ENCODE data around the gene IPMK. TPM values are rescaled to one million over a fixed set of nuclear protein-coding genes. Genes with fewer than 3 reads are reported as not detected.
"Not testable (repeated sequence)": the region's sequence is repeated elsewhere in the genome, so short reads cannot be mapped to it uniquely, and the experiment has no call there.

Gene IPMK
- total RNA-seq, 1 experiment from 2014 or later, result 5.2 TPM

DNA sequence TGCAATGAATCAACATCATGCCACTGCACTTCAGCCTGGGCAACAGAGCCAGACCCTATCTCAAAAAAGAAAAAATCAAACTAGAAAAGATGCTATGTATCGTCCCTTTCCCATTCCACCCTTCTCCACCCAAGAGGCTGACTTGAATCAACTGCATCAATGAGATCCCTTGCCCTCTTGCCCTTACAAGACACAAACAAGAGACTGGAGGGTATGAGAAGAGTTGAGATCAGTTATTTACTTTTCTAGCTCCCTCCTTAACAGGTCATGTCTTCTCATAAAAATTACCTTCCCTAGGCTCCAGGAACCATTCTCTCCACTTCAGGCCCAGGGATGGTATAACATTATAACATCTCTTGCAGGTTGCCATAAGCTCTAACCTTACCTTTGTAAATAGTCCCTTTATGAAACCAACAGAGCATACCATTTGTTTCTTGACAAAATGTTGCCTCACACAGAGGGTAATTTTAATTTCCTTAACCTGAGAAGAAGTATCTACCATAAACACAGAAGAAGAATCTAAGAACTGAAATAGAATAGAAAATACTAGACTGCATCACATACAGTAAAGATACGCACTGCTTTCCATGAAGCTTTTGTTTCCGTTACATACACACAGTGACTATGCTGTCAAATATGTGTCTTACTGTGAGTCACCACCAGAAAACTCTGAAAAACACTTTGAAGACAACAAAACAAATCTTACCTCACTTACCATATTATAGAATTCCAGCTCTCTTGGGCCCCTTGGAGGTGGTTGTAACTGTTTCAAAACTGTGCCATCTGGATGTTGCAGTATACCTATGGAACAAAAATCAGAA lies 30.5 kb downstream of the IPMK start:
- TF ChIP-seq, protein P1, sequence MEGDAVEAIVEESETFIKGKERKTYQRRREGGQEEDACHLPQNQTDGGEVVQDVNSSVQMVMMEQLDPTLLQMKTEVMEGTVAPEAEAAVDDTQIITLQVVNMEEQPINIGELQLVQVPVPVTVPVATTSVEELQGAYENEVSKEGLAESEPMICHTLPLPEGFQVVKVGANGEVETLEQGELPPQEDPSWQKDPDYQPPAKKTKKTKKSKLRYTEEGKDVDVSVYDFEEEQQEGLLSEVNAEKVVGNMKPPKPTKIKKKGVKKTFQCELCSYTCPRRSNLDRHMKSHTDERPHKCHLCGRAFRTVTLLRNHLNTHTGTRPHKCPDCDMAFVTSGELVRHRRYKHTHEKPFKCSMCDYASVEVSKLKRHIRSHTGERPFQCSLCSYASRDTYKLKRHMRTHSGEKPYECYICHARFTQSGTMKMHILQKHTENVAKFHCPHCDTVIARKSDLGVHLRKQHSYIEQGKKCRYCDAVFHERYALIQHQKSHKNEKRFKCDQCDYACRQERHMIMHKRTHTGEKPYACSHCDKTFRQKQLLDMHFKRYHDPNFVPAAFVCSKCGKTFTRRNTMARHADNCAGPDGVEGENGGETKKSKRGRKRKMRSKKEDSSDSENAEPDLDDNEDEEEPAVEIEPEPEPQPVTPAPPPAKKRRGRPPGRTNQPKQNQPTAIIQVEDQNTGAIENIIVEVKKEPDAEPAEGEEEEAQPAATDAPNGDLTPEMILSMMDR (IDR thresholded peaks at IDR 0.05; ENCODE audit: unreplicated experiment), result no peak
- intact Hi-C loops (cut with micrococcal nuclease), result loop anchor here (1.0 kb wide), 1 partner anchor 60 kb away; no protein-coding TSS in a partner anchor
- peak overlapping the region; percentile 82 for H3K27ac Mint-ChIP-seq (ENCODE audit: low read depth, unreplicated experiment)
- peaks cover 44% of the 10 kb centered on the region for H3K36me3 Mint-ChIP-seq (ENCODE audit: insufficient read depth, unreplicated experiment)
- peak overlapping the region; percentile 22 for H3K4me3 Mint-ChIP-seq (ENCODE audit: unreplicated experiment)
- no peaks in the 10 kb centered on the region for H3K27me3 Mint-ChIP-seq (ENCODE audit: insufficient read depth, unreplicated experiment)
- H3K4me1 Mint-ChIP-seq (ENCODE audit: insufficient read depth, unreplicated experiment), result peaks cover 30% of the 10 kb centered on the region
- POLR2A ChIA-PET, result interaction anchor here (0.7 to 2.5 kb wide), 11 partner anchors 8 to 220 kb away, joined by 3 to 17 read pairs (median 4); partner anchors contain the start of genes CISD1 and IPMK
- DNase-seq (ENCODE audit: unreplicated experiment), result peak; percentile 78
- no peaks in the 10 kb centered on the region for H3K9me3 Mint-ChIP-seq (ENCODE audit: unreplicated experiment)
- BruUV-seq (replicated peaks), result TSS peak; percentile 25
- CTCF ChIA-PET, result interaction anchor here (1.9 kb wide), 1 partner anchor 54 kb away, joined by 10 read pairs; no protein-coding TSS in a partner anchor

DNA sequence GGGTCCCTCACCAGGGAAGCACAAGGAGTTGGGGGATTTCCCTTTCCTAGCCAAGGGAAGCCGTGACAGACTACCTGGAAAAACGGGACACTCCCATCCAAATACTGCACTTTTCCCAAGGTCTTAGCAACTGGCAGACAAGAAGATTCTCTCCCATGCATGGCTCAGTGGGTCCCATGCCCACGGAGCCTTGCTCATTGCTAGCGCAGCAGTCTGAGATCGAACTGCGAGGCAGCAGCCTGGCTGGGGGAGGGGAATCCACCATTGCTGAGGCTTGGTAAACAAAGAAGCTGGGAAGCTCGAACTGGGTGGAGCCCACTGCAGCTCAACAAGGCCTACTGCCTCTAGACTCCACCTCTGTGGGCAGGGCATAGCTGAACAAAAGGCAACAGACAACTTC lies 37.8 kb downstream of the IPMK start:
- H3K27ac Mint-ChIP-seq (ENCODE audit: low read depth, unreplicated experiment); H3K9me3 Mint-ChIP-seq (ENCODE audit: unreplicated experiment); H3K27me3 Mint-ChIP-seq (ENCODE audit: insufficient read depth, unreplicated experiment); intact Hi-C loops (cut with micrococcal nuclease); H3K4me3 Mint-ChIP-seq (ENCODE audit: unreplicated experiment); BruUV-seq (replicated peaks); H3K4me1 Mint-ChIP-seq (ENCODE audit: insufficient read depth, unreplicated experiment); CTCF ChIA-PET; DNase-seq (ENCODE audit: unreplicated experiment): not testable (repeated sequence)
- peaks cover 30% of the 10 kb centered on the region for H3K36me3 Mint-ChIP-seq (ENCODE audit: insufficient read depth, unreplicated experiment)
- POLR2A ChIA-PET, result interaction anchor here (1.2 kb wide), 1 partner anchor 7 kb away, joined by 3 read pairs; no protein-coding TSS in a partner anchor

- BruUV-seq (replicated peaks), result no TSS peak
- Mint-ChIP-seq H3K36me3 (ENCODE audit: insufficient read depth, unreplicated experiment) (peaks cover 5% of the 10 kb centered on the region), H3K27me3 (ENCODE audit: insufficient read depth, unreplicated experiment) (no peaks in the 10 kb centered on the region), H3K4me3 (ENCODE audit: unreplicated experiment) (no peak overlapping the region), H3K9me3 (ENCODE audit: unreplicated experiment) (peaks cover 2% of the 10 kb centered on the region), H3K27ac (ENCODE audit: low read depth, unreplicated experiment) (no peak overlapping the region), H3K4me1 (ENCODE audit: insufficient read depth, unreplicated experiment) (peaks cover 6% of the 10 kb centered on the region)
- TF ChIP-seq, protein P1 (IDR thresholded peaks at IDR 0.05; ENCODE audit: unreplicated experiment), result no peak
- intact Hi-C loops (cut with micrococcal nuclease), result no loop called here
- ChIA-PET CTCF (interaction anchor here (0.7 to 1.2 kb wide), 2 partner anchors 242 to 508 kb away, joined by 3 to 4 read pairs; no protein-coding TSS in a partner anchor), POLR2A (interaction anchor here (0.7 kb wide), 1 partner anchor 85 kb away, joined by 4 read pairs; no protein-coding TSS in a partner anchor)
- DNase-seq (ENCODE audit: unreplicated experiment), result no peak
Observed at GRCh38 chr10:58225654-58226053, 42.0 kb downstream of the IPMK start.

- Mint-ChIP-seq H3K4me3 (ENCODE audit: unreplicated experiment) (no peak overlapping the region), H3K4me1 (ENCODE audit: insufficient read depth, unreplicated experiment) (peaks cover 11% of the 10 kb centered on the region), H3K36me3 (ENCODE audit: insufficient read depth, unreplicated experiment) (no peaks in the 10 kb centered on the region), H3K27ac (ENCODE audit: low read depth, unreplicated experiment) (no peak overlapping the region), H3K27me3 (ENCODE audit: insufficient read depth, unreplicated experiment) (no peaks in the 10 kb centered on the region), H3K9me3 (ENCODE audit: unreplicated experiment) (no peaks in the 10 kb centered on the region)
- ChIA-PET CTCF (no interaction called here), POLR2A (no interaction called here)
- TF ChIP-seq, protein P1 (IDR thresholded peaks at IDR 0.05; ENCODE audit: unreplicated experiment), result no peak
- DNase-seq (ENCODE audit: unreplicated experiment), result peak; percentile 16
- intact Hi-C loops (cut with micrococcal nuclease), result no loop called here
- BruUV-seq (replicated peaks), result no TSS peak
Observed at GRCh38 chr10:58220769-58221451, 46.8 kb downstream of the IPMK start.
